SK-N-SH (cell line): ENCODE data around the gene GPX1. TPM values are rescaled to one million over a fixed set of nuclear protein-coding genes. Genes with fewer than 3 reads are reported as not detected.
"Not testable (repeated sequence)": the region's sequence is repeated elsewhere in the genome, so short reads cannot be mapped to it uniquely, and the experiment has no call there.

Source experiments
- CTCF ChIA-PET: fragments of 300-600, 350-600 bp; formaldehyde crosslinking; extraction: SDS; loops from one replicate; lab custom pipeline; 2021; lab: Yijun Ruan, JAX
- POLR2A ChIA-PET: fragments of 350-600 bp; sonication (Branson Sonifier 250); formaldehyde crosslinking; extraction: SDS; loops from one replicate; lab custom pipeline; 2020; ENCODE audit warnings: antibody characterized with exemption, inconsistent platforms; lab: Yijun Ruan, JAX
- DNase-seq: peaks from one replicate; pipeline ENCODE4 v3.0.0; 2012
- H2AFZ ChIP-seq: fragments of 200-600 bp; sonication (generic); 2 replicates; pipeline ENCODE4 v1.8.1; 2016; ENCODE audit warnings: antibody characterized with exemption, mild to moderate bottlenecking, low read depth
- H3F3A ChIP-seq: fragments of 200-600 bp; sonication (generic); replicated peaks from 2 replicates; pipeline ENCODE3; 2016; ENCODE audit warnings: antibody characterized with exemption, mild to moderate bottlenecking; ENCODE audit not compliant: insufficient read depth
- H3K27ac ChIP-seq, 2 experiments: fragments of 200-500 bp in 1 of 2; fragments of 200-600 bp in 1 of 2; sonication (Bioruptor generic) in 1 of 2; sonication (generic), shearing (Covaris generic) in 1 of 2; 2 replicates each; pipeline versions ENCODE4 v1.5.1 to v1.6.1; 2014 to 2016; ENCODE audit warnings: low read depth in 2 of 2, inconsistent platforms in 1 of 2, low read length in 1 of 2, mild to moderate bottlenecking in 1 of 2, mixed read lengths in 1 of 2
- H3K27me3 ChIP-seq: fragments of 200-600 bp; sonication (generic), shearing (Covaris generic); 2 replicates; pipeline ENCODE4 v1.6.1; 2016; ENCODE audit warnings: mixed run types; ENCODE audit not compliant: insufficient read depth
- H3K36me3 ChIP-seq, 2 experiments: fragments of 200-500 bp in 1 of 2; fragments of 200-600 bp in 1 of 2; sonication (Bioruptor generic) in 1 of 2; sonication (generic) in 1 of 2; replicated peaks in 1 of 2; 2 replicates each; pipeline versions ENCODE3 to v1.5.1; 2014 to 2016; ENCODE audit warnings: low read length in 1 of 2, mild to moderate bottlenecking in 1 of 2; ENCODE audit not compliant: insufficient read depth in 2 of 2, control insufficient read depth in 1 of 2
- H3K4me1 ChIP-seq, 2 experiments: fragments of 200-500 bp in 1 of 2; fragments of 200-600 bp in 1 of 2; sonication (Bioruptor generic) in 1 of 2; sonication (generic), shearing (Covaris generic) in 1 of 2; 2 replicates each; pipeline versions ENCODE4 v1.5.1 to v1.6.1; 2014 to 2016; ENCODE audit warnings: low read depth in 1 of 2, low read length in 1 of 2, mixed run types in 1 of 2; ENCODE audit not compliant: insufficient read depth in 2 of 2, control insufficient read depth in 1 of 2
- H3K4me2 ChIP-seq: fragments of 200-600 bp; sonication (generic), shearing (Covaris generic); 2 replicates; pipeline ENCODE4 v1.6.1; 2017; ENCODE audit warnings: mixed run types
- H3K4me3 ChIP-seq, 2 experiments: fragments of 200-500 bp in 1 of 2; fragments of 200-600 bp in 1 of 2; sonication (Bioruptor generic) in 1 of 2; sonication (generic), shearing (Covaris generic) in 1 of 2; 2 replicates each; pipeline versions ENCODE4 v1.5.1 to v1.8.1; 2014 to 2016; ENCODE audit warnings: low read depth in 2 of 2, inconsistent platforms in 1 of 2, low read length in 1 of 2, mild to moderate bottlenecking in 1 of 2, mixed read lengths in 1 of 2, moderate library complexity in 1 of 2
- H3K79me2 ChIP-seq: fragments of 200-600 bp; sonication (generic); 2 replicates; pipeline ENCODE4 v1.8.1; 2017; ENCODE audit warnings: mild to moderate bottlenecking; ENCODE audit not compliant: insufficient read depth
- H3K9ac ChIP-seq: fragments of 200-600 bp; sonication (generic); 2 replicates; pipeline ENCODE4 v1.6.1; 2017; ENCODE audit warnings: mixed run types
- H3K9me2 ChIP-seq: fragments of 200-600 bp; sonication (generic); 2 replicates; pipeline ENCODE4 v1.6.1; 2017; ENCODE audit warnings: mixed run types
- H3K9me3 ChIP-seq: fragments of 200-600 bp; sonication (generic); 2 replicates; pipeline ENCODE4 v1.6.1; 2017; ENCODE audit warnings: mixed run types, mild to moderate bottlenecking, moderate library complexity
- H4K20me1 ChIP-seq: fragments of 200-600 bp; sonication (generic); 2 replicates; pipeline ENCODE4 v1.6.1; 2017; ENCODE audit warnings: mild to moderate bottlenecking, mixed run types; ENCODE audit not compliant: insufficient read depth
- ELF1 ChIP-seq: IDR thresholded peaks from 2 replicates; pipeline ENCODE4 v1.4.0; 2012
- EP300 ChIP-seq, 2 experiments: IDR thresholded peaks; 2 replicates each; pipeline versions ENCODE4 v1.4.0 to v1.6.1; 2012; ENCODE audit warnings: borderline replicate concordance in 1 of 2, low read depth in 1 of 2, low read length in 1 of 2
- EZH2phosphoT487 ChIP-seq: fragments of 200-600 bp; sonication (generic); IDR thresholded peaks from 2 replicates; pipeline ENCODE4 v1.6.1; 2017; ENCODE audit warnings: low read depth, mixed run types, mild to moderate bottlenecking, antibody characterized with exemption, moderate library complexity, borderline replicate concordance
- FOXJ3 ChIP-seq: sonication (generic); formaldehyde crosslinking; IDR thresholded peaks from 2 replicates; pipeline ENCODE4 v1.5.1; 2020; ENCODE audit warnings: mild to moderate bottlenecking, missing genetic modification reagents
- MAX ChIP-seq: IDR thresholded peaks from 2 replicates; pipeline ENCODE4 v1.4.0; 2012; ENCODE audit warnings: low read depth
- MEF2A ChIP-seq: IDR thresholded peaks from 2 replicates; pipeline ENCODE4 v1.4.0; 2012; ENCODE audit warnings: low read depth, borderline replicate concordance
- NRF1 ChIP-seq: IDR thresholded peaks from 2 replicates; pipeline ENCODE4 v1.6.1; 2012; ENCODE audit warnings: low read depth, mild to moderate bottlenecking, low read length
- RAD21 ChIP-seq: IDR thresholded peaks from 2 replicates; pipeline ENCODE4 v1.6.1; 2012; ENCODE audit warnings: mild to moderate bottlenecking, low read length
- RCOR1 ChIP-seq: fragments of 150-350 bp; IDR thresholded peaks from 2 replicates; pipeline ENCODE4 v1.6.1; 2017; ENCODE audit warnings: antibody characterized with exemption, low read length
- SIN3A ChIP-seq: IDR thresholded peaks from 2 replicates; pipeline ENCODE4 v1.6.1; 2012; ENCODE audit warnings: low read depth, mild to moderate bottlenecking, low read length, moderate library complexity, borderline replicate concordance
- TAF1 ChIP-seq: IDR thresholded peaks from 2 replicates; pipeline ENCODE4 v1.6.1; 2012; ENCODE audit warnings: low read depth, mild to moderate bottlenecking, low read length, moderate library complexity, borderline replicate concordance
- ZBTB33 ChIP-seq: IDR thresholded peaks from 2 replicates; pipeline ENCODE4 v1.4.0; 2012; ENCODE audit warnings: low read depth, borderline replicate concordance
- WGBS: methylation state at CpG from one replicate; pipeline ENCODE4 v1.1.6; 2017; ENCODE audit warnings: low lambda C conversion rate; 5-methylcytosine and 5-hydroxymethylcytosine counted together
- polyA plus RNA-seq, 3 experiments: library from polyadenylated mRNA; depleted of rRNA; stranded (reverse); fragments of >200 nt; gene quantifications; 2 replicates each; pipeline ENCODE4 v1.2.3, GENCODE V29; 2012
- TF ChIP-seq, protein P1 (sequence below): IDR thresholded peaks from 2 replicates; pipeline ENCODE4; 2012
- TF ChIP-seq, protein P2 (sequence below): IDR thresholded peaks from 2 replicates; pipeline ENCODE4 v1.6.1; 2012; ENCODE audit warnings: mild to moderate bottlenecking, low read depth, low read length, moderate library complexity
- TF ChIP-seq, protein P3 (sequence below): fragments of 200-600 bp; sonication (generic); IDR thresholded peaks from 2 replicates; pipeline ENCODE4 v1.6.1; 2017; ENCODE audit warnings: antibody characterized with exemption, mild to moderate bottlenecking, moderate library complexity

The GPX1 gene
- polyA plus RNA-seq, 1 of the 3 experiments (the other 2 are of a cell fraction): 815 TPM

DNA sequence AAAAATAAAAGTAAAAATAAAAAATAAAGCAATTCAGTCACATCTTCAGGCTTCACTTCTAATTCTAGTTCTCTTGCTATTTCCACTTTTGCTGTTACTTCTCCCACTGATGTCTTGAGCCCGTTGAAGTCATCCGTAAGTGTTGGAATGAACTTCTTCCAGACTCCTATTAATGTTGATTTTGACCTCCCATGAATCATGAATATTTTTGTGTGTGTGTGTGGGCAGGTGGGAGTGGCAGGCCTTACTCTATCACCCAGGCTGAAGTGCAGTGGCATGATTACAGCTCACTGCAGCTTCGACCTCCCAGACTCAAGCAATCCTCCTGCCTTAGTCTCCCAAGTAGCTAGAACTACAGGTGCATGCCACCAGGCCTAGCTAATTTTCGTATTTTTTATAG is 29.0 kb downstream of the GPX1 start:
- ChIA-PET CTCF (no interaction called here), POLR2A (no interaction called here)

GRCh38 chr3:49328350-49328749 is 29.8 kb downstream of the GPX1 start:
- H3K27me3 ChIP-seq, H2AFZ ChIP-seq, H3F3A ChIP-seq, H3K9me2 ChIP-seq, H3K27ac ChIP-seq, H3K9ac ChIP-seq, H3K4me2 ChIP-seq, CTCF ChIA-PET, H4K20me1 ChIP-seq, DNase-seq, H3K4me3 ChIP-seq, H3K9me3 ChIP-seq, POLR2A ChIA-PET, H3K4me1 ChIP-seq: not testable (repeated sequence)
- Histone ChIP-seq H3K36me3 (peaks cover 35 to 75% of the 10 kb centered on the region in 2 experiments), H3K79me2 (peaks cover 44% of the 10 kb centered on the region)
- WGBS: 100% methylated on average over 2 of the region's 2 CpGs

More for the DNA sequence above, 29.0 kb downstream of the GPX1 start:
- Histone ChIP-seq H3K4me3 (no peak overlapping the region), H3F3A (no peaks in the 10 kb centered on the region), H3K9me3 (no peaks in the 10 kb centered on the region), H3K36me3 (peaks cover 36 to 69% of the 10 kb centered on the region in 2 experiments), H2AFZ (no peak overlapping the region), H3K9me2 (no peaks in the 10 kb centered on the region), H3K9ac (no peak overlapping the region), H3K4me2 (no peak overlapping the region), H3K79me2 (peaks cover 44% of the 10 kb centered on the region), H3K27ac (no peak overlapping the region), H4K20me1 (no peaks in the 10 kb centered on the region), H3K27me3 (no peaks in the 10 kb centered on the region), H3K4me1 (no peaks in the 10 kb centered on the region)
- WGBS: 95% methylated on average over 4 of the region's 4 CpGs
- DNase-seq: no peak
- TF ChIP-seq, protein P1, sequence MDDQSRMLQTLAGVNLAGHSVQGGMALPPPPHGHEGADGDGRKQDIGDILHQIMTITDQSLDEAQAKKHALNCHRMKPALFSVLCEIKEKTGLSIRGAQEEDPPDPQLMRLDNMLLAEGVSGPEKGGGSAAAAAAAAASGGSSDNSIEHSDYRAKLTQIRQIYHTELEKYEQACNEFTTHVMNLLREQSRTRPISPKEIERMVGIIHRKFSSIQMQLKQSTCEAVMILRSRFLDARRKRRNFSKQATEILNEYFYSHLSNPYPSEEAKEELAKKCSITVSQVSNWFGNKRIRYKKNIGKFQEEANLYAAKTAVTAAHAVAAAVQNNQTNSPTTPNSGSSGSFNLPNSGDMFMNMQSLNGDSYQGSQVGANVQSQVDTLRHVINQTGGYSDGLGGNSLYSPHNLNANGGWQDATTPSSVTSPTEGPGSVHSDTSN: no peak
- TF ChIP-seq, protein P2, sequence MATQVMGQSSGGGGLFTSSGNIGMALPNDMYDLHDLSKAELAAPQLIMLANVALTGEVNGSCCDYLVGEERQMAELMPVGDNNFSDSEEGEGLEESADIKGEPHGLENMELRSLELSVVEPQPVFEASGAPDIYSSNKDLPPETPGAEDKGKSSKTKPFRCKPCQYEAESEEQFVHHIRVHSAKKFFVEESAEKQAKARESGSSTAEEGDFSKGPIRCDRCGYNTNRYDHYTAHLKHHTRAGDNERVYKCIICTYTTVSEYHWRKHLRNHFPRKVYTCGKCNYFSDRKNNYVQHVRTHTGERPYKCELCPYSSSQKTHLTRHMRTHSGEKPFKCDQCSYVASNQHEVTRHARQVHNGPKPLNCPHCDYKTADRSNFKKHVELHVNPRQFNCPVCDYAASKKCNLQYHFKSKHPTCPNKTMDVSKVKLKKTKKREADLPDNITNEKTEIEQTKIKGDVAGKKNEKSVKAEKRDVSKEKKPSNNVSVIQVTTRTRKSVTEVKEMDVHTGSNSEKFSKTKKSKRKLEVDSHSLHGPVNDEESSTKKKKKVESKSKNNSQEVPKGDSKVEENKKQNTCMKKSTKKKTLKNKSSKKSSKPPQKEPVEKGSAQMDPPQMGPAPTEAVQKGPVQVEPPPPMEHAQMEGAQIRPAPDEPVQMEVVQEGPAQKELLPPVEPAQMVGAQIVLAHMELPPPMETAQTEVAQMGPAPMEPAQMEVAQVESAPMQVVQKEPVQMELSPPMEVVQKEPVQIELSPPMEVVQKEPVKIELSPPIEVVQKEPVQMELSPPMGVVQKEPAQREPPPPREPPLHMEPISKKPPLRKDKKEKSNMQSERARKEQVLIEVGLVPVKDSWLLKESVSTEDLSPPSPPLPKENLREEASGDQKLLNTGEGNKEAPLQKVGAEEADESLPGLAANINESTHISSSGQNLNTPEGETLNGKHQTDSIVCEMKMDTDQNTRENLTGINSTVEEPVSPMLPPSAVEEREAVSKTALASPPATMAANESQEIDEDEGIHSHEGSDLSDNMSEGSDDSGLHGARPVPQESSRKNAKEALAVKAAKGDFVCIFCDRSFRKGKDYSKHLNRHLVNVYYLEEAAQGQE: no peak
- TF ChIP-seq RAD21 (no peak), MEF2A (no peak), RCOR1 (no peak), MAX (no peak), SIN3A (no peak), EZH2phosphoT487 (no peak), ELF1 (no peak), ZBTB33 (no peak), FOXJ3 (CRISPR knock-in tag) (no peak), NRF1 (no peak), TAF1 (no peak), EP300 (IDR thresholded peaks at IDR 0.05; ENCODE audit: borderline replicate concordance in 1 of 2, low read depth in 1 of 2, low read length in 1 of 2) (no peak)
- TF ChIP-seq, protein P3, sequence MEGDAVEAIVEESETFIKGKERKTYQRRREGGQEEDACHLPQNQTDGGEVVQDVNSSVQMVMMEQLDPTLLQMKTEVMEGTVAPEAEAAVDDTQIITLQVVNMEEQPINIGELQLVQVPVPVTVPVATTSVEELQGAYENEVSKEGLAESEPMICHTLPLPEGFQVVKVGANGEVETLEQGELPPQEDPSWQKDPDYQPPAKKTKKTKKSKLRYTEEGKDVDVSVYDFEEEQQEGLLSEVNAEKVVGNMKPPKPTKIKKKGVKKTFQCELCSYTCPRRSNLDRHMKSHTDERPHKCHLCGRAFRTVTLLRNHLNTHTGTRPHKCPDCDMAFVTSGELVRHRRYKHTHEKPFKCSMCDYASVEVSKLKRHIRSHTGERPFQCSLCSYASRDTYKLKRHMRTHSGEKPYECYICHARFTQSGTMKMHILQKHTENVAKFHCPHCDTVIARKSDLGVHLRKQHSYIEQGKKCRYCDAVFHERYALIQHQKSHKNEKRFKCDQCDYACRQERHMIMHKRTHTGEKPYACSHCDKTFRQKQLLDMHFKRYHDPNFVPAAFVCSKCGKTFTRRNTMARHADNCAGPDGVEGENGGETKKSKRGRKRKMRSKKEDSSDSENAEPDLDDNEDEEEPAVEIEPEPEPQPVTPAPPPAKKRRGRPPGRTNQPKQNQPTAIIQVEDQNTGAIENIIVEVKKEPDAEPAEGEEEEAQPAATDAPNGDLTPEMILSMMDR: no peak
